Measurements from ENCODE around the gene RPUSD1. TPM values are rescaled to one million over a fixed set of nuclear protein-coding genes. Genes with fewer than 3 reads are reported as not detected.

RPUSD1 gene
- polyA plus RNA-seq, 4 donors = 17.6 to 26.2 (median 21.6) TPM

Other genes starting within 250 kb of the RPUSD1 start
- gene PRR35, start 228.0 kb downstream of the RPUSD1 start, polyA plus RNA-seq = not detected
- 1 to 10 TPM in 1 of 4 donors, under 1 TPM in 2, not detected in 1; 0.45 to 2.2 (median 0.79) TPM for gene NHLRC4, start 221.4 kb downstream of the RPUSD1 start, polyA plus RNA-seq
- gene PIGQ, start 218.4 kb downstream of the RPUSD1 start, polyA plus RNA-seq = 10 to 100 TPM; 21.3 to 43.5 (median 28.0) TPM
- 10 to 100 TPM; 28.9 to 49.0 (median 34.6) TPM for gene RAB40C, start 198.3 kb downstream of the RPUSD1 start, polyA plus RNA-seq
- 1 to 10 TPM in 3 of 4 donors, under 1 TPM in 1; 0.60 to 7.6 (median 3.6) TPM for gene WFIKKN1, start 157.4 kb downstream of the RPUSD1 start, polyA plus RNA-seq
- gene METTL26, start 152.1 kb downstream of the RPUSD1 start, polyA plus RNA-seq = 100 to 1,000 TPM in 3 of 4 donors, 10 to 100 TPM in 1; 54.4 to 135 (median 113) TPM
- gene MCRIP2, start 146.6 kb downstream of the RPUSD1 start, polyA plus RNA-seq = 100 to 1,000 TPM in 3 of 4 donors, 10 to 100 TPM in 1; 43.4 to 279 (median 166) TPM
- 10 to 100 TPM; 15.7 to 36.5 (median 25.6) TPM for gene WDR90, start 139.0 kb downstream of the RPUSD1 start, polyA plus RNA-seq
- gene RHOT2, start 120.2 kb downstream of the RPUSD1 start, polyA plus RNA-seq = 100 to 1,000 TPM in 3 of 4 donors, 10 to 100 TPM in 1; 89.3 to 207 (median 159) TPM
- 1 to 10 TPM; 2.7 to 6.2 (median 4.7) TPM for gene RHBDL1, start 112.7 kb downstream of the RPUSD1 start, polyA plus RNA-seq
- gene STUB1, start 108.0 kb downstream of the RPUSD1 start, polyA plus RNA-seq = 100 to 1,000 TPM in 3 of 4 donors, 10 to 100 TPM in 1; 66.2 to 122 (median 118) TPM
- gene JMJD8, start 104.0 kb downstream of the RPUSD1 start, polyA plus RNA-seq = 10 to 100 TPM; 23.0 to 46.2 (median 31.9) TPM
- gene WDR24, start 98.0 kb downstream of the RPUSD1 start, polyA plus RNA-seq = 10 to 100 TPM in 1 of 4 donors, 1 to 10 TPM in 3; 5.4 to 11.7 (median 9.3) TPM
- gene FBXL16, start 82.6 kb downstream of the RPUSD1 start, polyA plus RNA-seq = 1 to 10 TPM in 3 of 4 donors, under 1 TPM in 1; 0.81 to 3.4 (median 1.2) TPM
- 10 to 100 TPM in 2 of 4 donors, 1 to 10 TPM in 2; 4.9 to 14.1 (median 9.3) TPM for gene METRN, start 73.3 kb downstream of the RPUSD1 start, polyA plus RNA-seq
- 10 to 100 TPM; 23.0 to 55.5 (median 38.1) TPM for gene ANTKMT, start 67.2 kb downstream of the RPUSD1 start, polyA plus RNA-seq
- 1 to 10 TPM in 1 of 4 donors, under 1 TPM in 2, not detected in 1; 0.72 to 1.6 (median 0.95) TPM for gene CCDC78, start 61.9 kb downstream of the RPUSD1 start, polyA plus RNA-seq
- 1 to 10 TPM; 1.4 to 4.8 (median 3.4) TPM for gene HAGHL, start 61.3 kb downstream of the RPUSD1 start, polyA plus RNA-seq
- 10 to 100 TPM; 32.5 to 68.0 (median 44.7) TPM for gene CIAO3, start 47.4 kb downstream of the RPUSD1 start, polyA plus RNA-seq
- gene MSLN, start 27.6 kb downstream of the RPUSD1 start, polyA plus RNA-seq = 10 to 100 TPM in 1 of 4 donors, 1 to 10 TPM in 3; 1.3 to 29.7 (median 4.5) TPM
- 10 to 100 TPM in 2 of 4 donors, 1 to 10 TPM in 2; 5.6 to 24.6 (median 13.5) TPM for gene CHTF18, start 239 bp upstream of the RPUSD1 start, polyA plus RNA-seq
- 1 to 10 TPM in 2 of 4 donors, under 1 TPM in 2; 0.73 to 3.0 (median 1.9) TPM for gene GNG13, start 12.4 kb upstream of the RPUSD1 start, polyA plus RNA-seq
- gene LMF1, start 182.6 kb upstream of the RPUSD1 start, polyA plus RNA-seq = 10 to 100 TPM in 1 of 4 donors, 1 to 10 TPM in 3; 8.2 to 18.0 (median 9.2) TPM
- 1 to 10 TPM in 2 of 4 donors, under 1 TPM in 1, not detected in 1; 0.27 to 2.1 (median 1.0) TPM for gene SOX8, start 193.4 kb upstream of the RPUSD1 start, polyA plus RNA-seq

Measured in small intestine (tissue), 4 donors.